ENCODE data around the gene GOPC.
A peak's percentile ranks its signal among the peaks of the same experiment; 100 is the strongest.

The GOPC gene

GRCh38 chr6:117615750-117616390 lies 13.6 kb upstream of the GOPC start:
- Histone ChIP-seq H3K79me2 (ENCODE audit: insufficient read depth, low read length) (no peaks in the 10 kb centered on the region), H3K36me3 (ENCODE audit: insufficient read depth, low read length) (no peaks in the 10 kb centered on the region), H3K4me2 (ENCODE audit: low read depth, low read length, poor library complexity, severe bottlenecking) (no peak overlapping the region), H3K27me3 (ENCODE audit: insufficient read depth, low read length, poor library complexity, severe bottlenecking) (no peaks in the 10 kb centered on the region), H3K4me3 (ENCODE audit: low read length, poor library complexity, severe bottlenecking) (no peak overlapping the region), H3K9me2 (replicated peaks; ENCODE audit: low read depth, low read length) (no peaks in the 10 kb centered on the region), H3F3A (ENCODE audit: low read depth) (peaks cover 4% of the 10 kb centered on the region), H3K4me1 (ENCODE audit: insufficient read depth, low read length, poor library complexity, severe bottlenecking) (peaks cover 26% of the 10 kb centered on the region), H2AFZ (ENCODE audit: low read length) (no peak overlapping the region), H4K20me1 (ENCODE audit: insufficient read depth, low read length, poor library complexity, severe bottlenecking) (no peaks in the 10 kb centered on the region), H3K9ac (ENCODE audit: low read depth, low read length, poor library complexity, severe bottlenecking) (no peak overlapping the region), H3K9me3 (ENCODE audit: insufficient read depth, low read depth, low read length) (no peaks in the 10 kb centered on the region)
- no peak for TF ChIP-seq EZH2phosphoT487 (IDR thresholded peaks at IDR 0.05; ENCODE audit: borderline replicate concordance)
- no peak for TF ChIP-seq CTCF (conservative IDR thresholded peaks at IDR 0.05; ENCODE audit: low read length)

GRCh38 chr6:117613920-117614560 lies 11.7 kb upstream of the GOPC start:
- H3K9ac ChIP-seq (ENCODE audit: low read depth, low read length, poor library complexity, severe bottlenecking) = peak overlapping the region; percentile 50
- H3K4me1 ChIP-seq (ENCODE audit: insufficient read depth, low read length, poor library complexity, severe bottlenecking) = peaks cover 26% of the 10 kb centered on the region
- H3K4me2 ChIP-seq (ENCODE audit: low read depth, low read length, poor library complexity, severe bottlenecking) = peak overlapping the region; percentile 75
- H4K20me1 ChIP-seq (ENCODE audit: insufficient read depth, low read length, poor library complexity, severe bottlenecking) = no peaks in the 10 kb centered on the region
- H3K27me3 ChIP-seq (ENCODE audit: insufficient read depth, low read length, poor library complexity, severe bottlenecking) = no peaks in the 10 kb centered on the region
- H3K79me2 ChIP-seq (ENCODE audit: insufficient read depth, low read length) = no peaks in the 10 kb centered on the region
- TF ChIP-seq CTCF (conservative IDR thresholded peaks at IDR 0.05; ENCODE audit: low read length) = no peak
- no peak for TF ChIP-seq EZH2phosphoT487 (IDR thresholded peaks at IDR 0.05; ENCODE audit: borderline replicate concordance)
- peaks cover 4% of the 10 kb centered on the region for H3F3A ChIP-seq (ENCODE audit: low read depth)
- peak overlapping the region; percentile 64 for H3K4me3 ChIP-seq (ENCODE audit: low read length, poor library complexity, severe bottlenecking)
- no peaks in the 10 kb centered on the region for H3K9me2 ChIP-seq (replicated peaks; ENCODE audit: low read depth, low read length)
- peak overlapping the region; percentile 65 for H2AFZ ChIP-seq (ENCODE audit: low read length)
- H3K9me3 ChIP-seq (ENCODE audit: insufficient read depth, low read depth, low read length) = no peaks in the 10 kb centered on the region
- no peaks in the 10 kb centered on the region for H3K36me3 ChIP-seq (ENCODE audit: insufficient read depth, low read length)

- H3K4me1 ChIP-seq (ENCODE audit: insufficient read depth, low read length, poor library complexity, severe bottlenecking) = no peaks in the 10 kb centered on the region
- H3K9ac ChIP-seq (ENCODE audit: low read depth, low read length, poor library complexity, severe bottlenecking) = no peak overlapping the region
- no peaks in the 10 kb centered on the region for H3K36me3 ChIP-seq (ENCODE audit: insufficient read depth, low read length)
- H3K4me3 ChIP-seq (ENCODE audit: low read length, poor library complexity, severe bottlenecking) = no peak overlapping the region
- no peak overlapping the region for H3K4me2 ChIP-seq (ENCODE audit: low read depth, low read length, poor library complexity, severe bottlenecking)
- H2AFZ ChIP-seq (ENCODE audit: low read length) = no peak overlapping the region
- H3K9me2 ChIP-seq (replicated peaks; ENCODE audit: low read depth, low read length) = no peaks in the 10 kb centered on the region
- no peaks in the 10 kb centered on the region for H3K9me3 ChIP-seq (ENCODE audit: insufficient read depth, low read depth, low read length)
- H4K20me1 ChIP-seq (ENCODE audit: insufficient read depth, low read length, poor library complexity, severe bottlenecking) = no peaks in the 10 kb centered on the region
- H3F3A ChIP-seq (ENCODE audit: low read depth) = no peaks in the 10 kb centered on the region
- no peaks in the 10 kb centered on the region for H3K79me2 ChIP-seq (ENCODE audit: insufficient read depth, low read length)
- TF ChIP-seq EZH2phosphoT487 (IDR thresholded peaks at IDR 0.05; ENCODE audit: borderline replicate concordance) (no peak), CTCF (conservative IDR thresholded peaks at IDR 0.05; ENCODE audit: low read length) (no peak)
- H3K27me3 ChIP-seq (ENCODE audit: insufficient read depth, low read length, poor library complexity, severe bottlenecking) = no peaks in the 10 kb centered on the region
Measured at GRCh38 chr6:117607511-117607910, 5.2 kb upstream of the GOPC start.
